ENCODE measurements around the gene SEMA3A. TPM values are rescaled to one million over a fixed set of nuclear protein-coding genes. Genes with fewer than 3 reads are reported as not detected.

The SEMA3A gene
- total RNA-seq, 1 experiment from 2014 or later = 43.3 TPM

GRCh38 chr7:84105586-84105985, 89.0 kb downstream of the SEMA3A start:
- TF ChIP-seq SIN3A (IDR thresholded peaks at IDR 0.05; ENCODE audit: borderline replicate concordance, insufficient read depth, low read depth, low read length) (no peak), POLR2AphosphoS5 (IDR thresholded peaks at IDR 0.05; ENCODE audit: low read depth, low read length) (no peak), TCF7L2 (IDR thresholded peaks at IDR 0.05; ENCODE audit: low read depth, low read length) (no peak)
- TF ChIP-seq, protein P1, sequence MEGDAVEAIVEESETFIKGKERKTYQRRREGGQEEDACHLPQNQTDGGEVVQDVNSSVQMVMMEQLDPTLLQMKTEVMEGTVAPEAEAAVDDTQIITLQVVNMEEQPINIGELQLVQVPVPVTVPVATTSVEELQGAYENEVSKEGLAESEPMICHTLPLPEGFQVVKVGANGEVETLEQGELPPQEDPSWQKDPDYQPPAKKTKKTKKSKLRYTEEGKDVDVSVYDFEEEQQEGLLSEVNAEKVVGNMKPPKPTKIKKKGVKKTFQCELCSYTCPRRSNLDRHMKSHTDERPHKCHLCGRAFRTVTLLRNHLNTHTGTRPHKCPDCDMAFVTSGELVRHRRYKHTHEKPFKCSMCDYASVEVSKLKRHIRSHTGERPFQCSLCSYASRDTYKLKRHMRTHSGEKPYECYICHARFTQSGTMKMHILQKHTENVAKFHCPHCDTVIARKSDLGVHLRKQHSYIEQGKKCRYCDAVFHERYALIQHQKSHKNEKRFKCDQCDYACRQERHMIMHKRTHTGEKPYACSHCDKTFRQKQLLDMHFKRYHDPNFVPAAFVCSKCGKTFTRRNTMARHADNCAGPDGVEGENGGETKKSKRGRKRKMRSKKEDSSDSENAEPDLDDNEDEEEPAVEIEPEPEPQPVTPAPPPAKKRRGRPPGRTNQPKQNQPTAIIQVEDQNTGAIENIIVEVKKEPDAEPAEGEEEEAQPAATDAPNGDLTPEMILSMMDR (IDR thresholded peaks at IDR 0.05) = no peak
- TF ChIP-seq, protein P2, sequence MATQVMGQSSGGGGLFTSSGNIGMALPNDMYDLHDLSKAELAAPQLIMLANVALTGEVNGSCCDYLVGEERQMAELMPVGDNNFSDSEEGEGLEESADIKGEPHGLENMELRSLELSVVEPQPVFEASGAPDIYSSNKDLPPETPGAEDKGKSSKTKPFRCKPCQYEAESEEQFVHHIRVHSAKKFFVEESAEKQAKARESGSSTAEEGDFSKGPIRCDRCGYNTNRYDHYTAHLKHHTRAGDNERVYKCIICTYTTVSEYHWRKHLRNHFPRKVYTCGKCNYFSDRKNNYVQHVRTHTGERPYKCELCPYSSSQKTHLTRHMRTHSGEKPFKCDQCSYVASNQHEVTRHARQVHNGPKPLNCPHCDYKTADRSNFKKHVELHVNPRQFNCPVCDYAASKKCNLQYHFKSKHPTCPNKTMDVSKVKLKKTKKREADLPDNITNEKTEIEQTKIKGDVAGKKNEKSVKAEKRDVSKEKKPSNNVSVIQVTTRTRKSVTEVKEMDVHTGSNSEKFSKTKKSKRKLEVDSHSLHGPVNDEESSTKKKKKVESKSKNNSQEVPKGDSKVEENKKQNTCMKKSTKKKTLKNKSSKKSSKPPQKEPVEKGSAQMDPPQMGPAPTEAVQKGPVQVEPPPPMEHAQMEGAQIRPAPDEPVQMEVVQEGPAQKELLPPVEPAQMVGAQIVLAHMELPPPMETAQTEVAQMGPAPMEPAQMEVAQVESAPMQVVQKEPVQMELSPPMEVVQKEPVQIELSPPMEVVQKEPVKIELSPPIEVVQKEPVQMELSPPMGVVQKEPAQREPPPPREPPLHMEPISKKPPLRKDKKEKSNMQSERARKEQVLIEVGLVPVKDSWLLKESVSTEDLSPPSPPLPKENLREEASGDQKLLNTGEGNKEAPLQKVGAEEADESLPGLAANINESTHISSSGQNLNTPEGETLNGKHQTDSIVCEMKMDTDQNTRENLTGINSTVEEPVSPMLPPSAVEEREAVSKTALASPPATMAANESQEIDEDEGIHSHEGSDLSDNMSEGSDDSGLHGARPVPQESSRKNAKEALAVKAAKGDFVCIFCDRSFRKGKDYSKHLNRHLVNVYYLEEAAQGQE (IDR thresholded peaks at IDR 0.05; ENCODE audit: insufficient read depth in 1 of 2, low read depth in 2 of 2, low read length in 1 of 2) = no peak
- Histone ChIP-seq H3K9me3 (ENCODE audit: control insufficient read depth, insufficient read depth, low read depth, low read length) (no peaks in the 10 kb centered on the region), H3K27ac (ENCODE audit: low read length) (peak overlapping the region; percentile 23; the same call in 1 of the 2 replicates), H3K27me3 (ENCODE audit: control insufficient read depth, insufficient read depth, low read length) (no peaks in the 10 kb centered on the region), H3K4me3 (ENCODE audit: low read depth in 2 of 2, low read length in 2 of 2) (no peak overlapping the region), H3K36me3 (ENCODE audit: control insufficient read depth, insufficient read depth, low read length) (no peaks in the 10 kb centered on the region; the same call in 1 of the 2 replicates), H3K4me1 (ENCODE audit: control insufficient read depth, insufficient read depth, low read length) (peaks cover 6% of the 10 kb centered on the region; the same call in 1 of the 2 replicates)
- intact Hi-C loops (cut with micrococcal nuclease; ENCODE audit: unreplicated experiment) (no loop called here), in situ Hi-C loops (cut with HindIII; ENCODE audit: low pct_unique_long_range_greater_than_20kb, low sequenced_read_pairs) (no loop called here)
- CTCF ChIA-PET = no interaction called here
- POLR2A ChIA-PET = no interaction called here
- BruUV-seq (replicated peaks) = no TSS peak
- DNase-seq (ENCODE audit: low read depth, low spot score) (no peak), ATAC-seq (no peak)

- in situ Hi-C loops (cut with HindIII; ENCODE audit: low pct_unique_long_range_greater_than_20kb, low sequenced_read_pairs) = no loop called here
- no peak for DNase-seq (ENCODE audit: low read depth, low spot score)
- H3K27ac ChIP-seq (ENCODE audit: low read length) = no peak overlapping the region
- peaks cover 6% of the 10 kb centered on the region; the same call in 1 of the 2 replicates for H3K4me1 ChIP-seq (ENCODE audit: control insufficient read depth, insufficient read depth, low read length)
- no peaks in the 10 kb centered on the region; the same call in 1 of the 2 replicates for H3K36me3 ChIP-seq (ENCODE audit: control insufficient read depth, insufficient read depth, low read length)
- no TSS peak for BruUV-seq (replicated peaks)
- CTCF ChIA-PET = no interaction called here
- POLR2A ChIA-PET = no interaction called here
- TF ChIP-seq, protein P2 (IDR thresholded peaks at IDR 0.05; ENCODE audit: insufficient read depth in 1 of 2, low read depth in 2 of 2, low read length in 1 of 2) = no peak
- TF ChIP-seq TCF7L2 (IDR thresholded peaks at IDR 0.05; ENCODE audit: low read depth, low read length) = no peak
- TF ChIP-seq POLR2AphosphoS5 (IDR thresholded peaks at IDR 0.05; ENCODE audit: low read depth, low read length) = no peak
- TF ChIP-seq SIN3A (IDR thresholded peaks at IDR 0.05; ENCODE audit: borderline replicate concordance, insufficient read depth, low read depth, low read length) = no peak
- TF ChIP-seq, protein P1 (IDR thresholded peaks at IDR 0.05) = no peak
- ATAC-seq = no peak
- H3K9me3 ChIP-seq (ENCODE audit: control insufficient read depth, insufficient read depth, low read depth, low read length) = no peaks in the 10 kb centered on the region
- intact Hi-C loops (cut with micrococcal nuclease; ENCODE audit: unreplicated experiment) = no loop called here
- no peak overlapping the region for H3K4me3 ChIP-seq (ENCODE audit: low read depth in 2 of 2, low read length in 2 of 2)
- H3K27me3 ChIP-seq (ENCODE audit: control insufficient read depth, insufficient read depth, low read length) = no peaks in the 10 kb centered on the region
These were observed 89.8 kb downstream of the SEMA3A start for GRCh38 chr7:84104826-84105225.

All from Panc1 (cell line).